ENCODE measurements around the gene NUP160. TPM values are rescaled to one million over a fixed set of nuclear protein-coding genes. Genes with fewer than 3 reads are reported as not detected.
"Not testable (repeated sequence)": the region's sequence is repeated elsewhere in the genome, so short reads cannot be mapped to it uniquely, and the experiment has no call there.

The NUP160 gene
- total RNA-seq, 4 donors from 2014 or later: 36.5 to 53.6 (median 39.7) TPM

DNA sequence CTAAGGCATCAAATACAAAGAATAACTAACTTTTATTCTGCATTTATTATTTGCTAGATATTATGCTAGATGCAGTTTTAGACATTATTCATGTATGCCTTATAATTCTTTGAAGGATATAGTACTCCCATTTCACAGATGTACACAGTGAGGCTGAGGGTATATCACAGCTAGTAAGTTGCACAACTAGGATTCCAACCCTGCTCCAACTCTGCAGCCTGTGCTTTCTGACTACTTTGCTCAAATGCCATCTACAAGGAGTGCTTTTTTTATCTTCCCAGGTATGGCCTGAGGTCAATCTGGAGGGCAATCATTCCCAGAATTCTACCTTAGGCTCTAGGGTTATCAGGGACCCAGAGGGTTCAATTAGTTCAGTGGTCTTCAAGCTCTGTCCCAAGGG is 28.4 kb downstream of the NUP160 start:
- Histone ChIP-seq H3K36me3 (peaks cover 23 to 32% of the 10 kb centered on the region in 2 donors), H3K27ac (no peak overlapping the region), H3K27me3 (no peaks in the 10 kb centered on the region), H3K4me3 (replicated peaks in 1 of 3) (no peak overlapping the region), H3K9me3 (no peaks in the 10 kb centered on the region), H3K4me1 (no peaks in the 10 kb centered on the region)
- intact Hi-C loops (cut with DNase I): no loop called here
- no peak for TF ChIP-seq POLR2A (IDR thresholded peaks at IDR 0.05)
- TF ChIP-seq, protein P1, sequence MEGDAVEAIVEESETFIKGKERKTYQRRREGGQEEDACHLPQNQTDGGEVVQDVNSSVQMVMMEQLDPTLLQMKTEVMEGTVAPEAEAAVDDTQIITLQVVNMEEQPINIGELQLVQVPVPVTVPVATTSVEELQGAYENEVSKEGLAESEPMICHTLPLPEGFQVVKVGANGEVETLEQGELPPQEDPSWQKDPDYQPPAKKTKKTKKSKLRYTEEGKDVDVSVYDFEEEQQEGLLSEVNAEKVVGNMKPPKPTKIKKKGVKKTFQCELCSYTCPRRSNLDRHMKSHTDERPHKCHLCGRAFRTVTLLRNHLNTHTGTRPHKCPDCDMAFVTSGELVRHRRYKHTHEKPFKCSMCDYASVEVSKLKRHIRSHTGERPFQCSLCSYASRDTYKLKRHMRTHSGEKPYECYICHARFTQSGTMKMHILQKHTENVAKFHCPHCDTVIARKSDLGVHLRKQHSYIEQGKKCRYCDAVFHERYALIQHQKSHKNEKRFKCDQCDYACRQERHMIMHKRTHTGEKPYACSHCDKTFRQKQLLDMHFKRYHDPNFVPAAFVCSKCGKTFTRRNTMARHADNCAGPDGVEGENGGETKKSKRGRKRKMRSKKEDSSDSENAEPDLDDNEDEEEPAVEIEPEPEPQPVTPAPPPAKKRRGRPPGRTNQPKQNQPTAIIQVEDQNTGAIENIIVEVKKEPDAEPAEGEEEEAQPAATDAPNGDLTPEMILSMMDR (IDR thresholded peaks at IDR 0.05): no peak
- no peak for DNase-seq

DNA sequence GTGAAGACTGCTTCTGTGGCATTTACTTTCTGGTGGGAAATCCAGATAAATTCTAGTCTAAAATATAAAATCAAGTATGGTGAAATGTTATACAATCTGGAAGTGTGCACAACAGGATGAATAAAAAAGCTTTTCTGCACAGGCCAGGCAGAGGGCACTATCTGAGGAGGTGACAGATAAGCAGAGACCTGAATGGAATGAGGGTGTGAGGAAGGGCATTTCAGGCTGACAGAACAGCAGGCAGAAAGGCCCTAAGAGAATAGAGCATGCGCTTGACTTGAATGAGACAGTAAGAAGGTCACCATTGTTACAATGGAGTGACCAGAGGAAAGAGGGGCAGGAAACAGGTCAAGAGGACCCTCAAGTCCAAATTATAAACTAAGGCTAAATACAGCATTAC is 47.4 kb downstream of the NUP160 start:
- Histone ChIP-seq H3K9me3 (no peaks in the 10 kb centered on the region), H3K4me1 (no peaks in the 10 kb centered on the region), H3K4me3 (replicated peaks in 1 of 3) (no peak overlapping the region), H3K36me3 (peaks cover 53 to 72% of the 10 kb centered on the region in 2 donors), H3K27me3 (no peaks in the 10 kb centered on the region), H3K27ac (no peak overlapping the region)
- intact Hi-C loops (cut with DNase I): no loop called here
- no peak for DNase-seq
- no peak for TF ChIP-seq POLR2A (IDR thresholded peaks at IDR 0.05)
- TF ChIP-seq, protein P1 (IDR thresholded peaks at IDR 0.05): no peak
- 98 to 100% methylated on average over 1 of the region's 1 CpG for WGBS, 2 donors

DNA sequence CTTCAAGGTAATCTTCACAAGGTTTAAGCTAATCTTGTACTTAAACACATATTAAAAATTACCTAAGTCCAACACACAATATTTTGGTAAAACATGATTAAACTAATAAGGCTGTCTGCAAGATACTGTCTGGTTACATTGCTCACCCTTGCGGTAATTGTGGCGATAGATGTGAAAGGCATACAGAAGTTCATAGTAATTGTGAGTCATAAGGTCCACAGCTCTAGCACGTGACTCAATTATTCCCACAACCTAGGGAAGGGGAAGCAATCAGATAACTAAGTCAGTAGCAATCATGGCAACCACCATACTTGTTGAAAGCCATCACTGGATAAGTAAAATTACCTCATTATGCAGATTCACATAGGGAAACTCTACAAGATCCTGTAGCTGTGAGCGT is 50.5 kb downstream of the NUP160 start:
- Histone ChIP-seq H3K27me3 (no peaks in the 10 kb centered on the region), H3K4me3 (replicated peaks in 1 of 3) (no peak overlapping the region), H3K4me1 (no peaks in the 10 kb centered on the region), H3K27ac (no peak overlapping the region), H3K36me3 (peaks cover 51 to 73% of the 10 kb centered on the region in 2 donors), H3K9me3 (no peaks in the 10 kb centered on the region)
- no peak for DNase-seq
- WGBS, 2 donors: 88 to 98% methylated on average over 4 of the region's 4 CpGs
- intact Hi-C loops (cut with DNase I): no loop called here
- TF ChIP-seq, protein P1 (IDR thresholded peaks at IDR 0.05): no peak
- TF ChIP-seq POLR2A (IDR thresholded peaks at IDR 0.05): no peak

DNA sequence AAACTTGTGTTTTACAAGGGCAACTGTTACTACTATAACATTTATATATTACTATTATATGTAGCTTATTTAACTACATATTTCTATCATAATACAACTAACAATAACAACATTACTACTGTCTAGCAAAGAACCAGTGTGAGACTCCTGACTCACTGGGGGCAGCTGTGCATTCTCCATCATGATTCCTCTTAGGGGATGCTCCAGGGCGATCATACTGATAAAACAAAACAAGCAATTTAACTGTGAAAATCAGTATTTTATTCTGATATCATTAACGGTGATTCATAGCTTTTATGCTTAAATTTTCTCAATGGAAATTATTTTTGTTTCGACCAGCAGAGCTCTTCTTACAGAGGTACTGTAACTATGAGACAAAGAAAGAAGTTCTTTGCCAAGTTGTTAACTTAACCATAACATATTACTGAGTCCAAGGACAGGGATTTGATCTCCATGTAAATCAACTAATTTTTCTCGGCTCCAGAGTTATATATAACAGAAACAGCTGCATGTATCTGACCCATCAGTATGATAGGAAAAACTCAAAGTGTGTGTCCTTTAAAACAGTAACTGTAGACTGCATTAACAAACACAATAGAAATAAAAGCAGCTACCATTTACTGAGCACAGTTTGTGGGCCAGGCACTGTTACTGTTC is 56.2 kb downstream of the NUP160 start:
- Histone ChIP-seq H3K27me3 (no peaks in the 10 kb centered on the region), H3K4me1 (no peaks in the 10 kb centered on the region), H3K4me3 (replicated peaks in 1 of 3) (no peak overlapping the region), H3K36me3 (peaks cover 48 to 55% of the 10 kb centered on the region in 2 donors), H3K9me3 (no peaks in the 10 kb centered on the region), H3K27ac (no peak overlapping the region)
- TF ChIP-seq POLR2A (IDR thresholded peaks at IDR 0.05): no peak
- TF ChIP-seq, protein P1 (IDR thresholded peaks at IDR 0.05): no peak
- DNase-seq: no peak
- WGBS, 2 donors: 82 to 88% methylated on average over 4 of the region's 4 CpGs
- intact Hi-C loops (cut with DNase I): no loop called here

DNA sequence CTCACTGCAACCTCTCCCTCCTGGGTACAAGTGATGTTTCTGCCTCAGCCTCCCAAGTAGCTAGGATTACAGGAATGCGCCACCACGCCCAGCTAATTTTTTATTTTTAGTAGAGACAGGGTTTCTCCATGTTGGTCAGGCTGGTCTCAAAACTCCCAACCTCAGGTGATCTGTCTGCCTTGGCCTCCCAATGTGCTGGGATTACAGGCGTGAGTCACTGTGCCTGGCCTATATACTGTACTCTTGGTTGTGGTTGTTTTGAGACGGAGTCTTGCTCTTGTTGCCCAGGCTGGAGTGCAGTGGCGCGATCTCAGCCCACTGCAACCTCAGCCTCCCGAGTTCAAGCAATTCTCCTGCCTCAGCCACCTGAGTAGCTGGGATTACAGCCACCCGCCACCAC is 58.1 kb downstream of the NUP160 start:
- H3K36me3 ChIP-seq: peaks cover 48 to 66% of the 10 kb centered on the region in 2 donors
- WGBS, 2 donors: 96 to 98% methylated on average over 8 of the region's 8 CpGs
- H3K9me3 ChIP-seq; DNase-seq; H3K4me1 ChIP-seq; H3K27ac ChIP-seq; H3K4me3 ChIP-seq (replicated peaks in 1 of 3); H3K27me3 ChIP-seq; intact Hi-C loops (cut with DNase I): not testable (repeated sequence)

Measured in thyroid gland (tissue), 4 donors.